Ammon's horn (tissue), 1 donor: ENCODE data around the gene ZFP92.

Source experiments
- DNase-seq: peaks from one replicate; pipeline ENCODE4 v3.0.0-alpha.2; 2016; ENCODE audit warnings: low spot score

ZFP92 gene

GRCh38 chrX:153408221-153408721 is 3.0 kb upstream of the ZFP92 start:
- no peak for DNase-seq

GRCh38 chrX:153408871-153409351 is 2.4 kb upstream of the ZFP92 start:
- DNase-seq, result no peak

GRCh38 chrX:153409414-153410101 is 1.7 kb upstream of the ZFP92 start:
- no peak for DNase-seq

- no peak for DNase-seq
Observed at GRCh38 chrX:153410373-153410772, 899 bp upstream of the ZFP92 start.

GRCh38 chrX:153410888-153411254 is 401 bp upstream of the ZFP92 start:
- no peak for DNase-seq

- DNase-seq, result peak; percentile 10
Observed at GRCh38 chrX:153411988-153412574, 809 bp downstream of the ZFP92 start.

- no peak for DNase-seq
Observed at GRCh38 chrX:153412746-153413720, 1.8 kb downstream of the ZFP92 start.

- DNase-seq, result no peak
Observed at GRCh38 chrX:153413731-153414130, 2.5 kb downstream of the ZFP92 start.

GRCh38 chrX:153414856-153415510 is 3.7 kb downstream of the ZFP92 start:
- no peak for DNase-seq

GRCh38 chrX:153416781-153417450 is 5.6 kb downstream of the ZFP92 start:
- no peak for DNase-seq

GRCh38 chrX:153417637-153418036 is 6.4 kb downstream of the ZFP92 start:
- DNase-seq, result no peak

- DNase-seq, result no peak
Observed at GRCh38 chrX:153420851-153421599, 9.8 kb downstream of the ZFP92 start.

GRCh38 chrX:153421856-153422255 is 10.6 kb downstream of the ZFP92 start:
- DNase-seq, result no peak

GRCh38 chrX:153423652-153424051 is 12.4 kb downstream of the ZFP92 start:
- DNase-seq, result no peak

- no peak for DNase-seq
Observed at GRCh38 chrX:153426204-153426603, 14.9 kb downstream of the ZFP92 start.

GRCh38 chrX:153430796-153431195 is 19.5 kb downstream of the ZFP92 start:
- DNase-seq, result no peak

GRCh38 chrX:153433161-153433680 is 21.9 kb downstream of the ZFP92 start:
- no peak for DNase-seq

GRCh38 chrX:153433781-153434285 is 22.6 kb downstream of the ZFP92 start:
- DNase-seq, result no peak

GRCh38 chrX:153434801-153435200 is 23.5 kb downstream of the ZFP92 start:
- no peak for DNase-seq

GRCh38 chrX:153435845-153436244 is 24.6 kb downstream of the ZFP92 start:
- DNase-seq, result no peak
